ENCODE measurements around the gene ZFP14. TPM values are rescaled to one million over a fixed set of nuclear protein-coding genes. Genes with fewer than 3 reads are reported as not detected.
"Not testable (repeated sequence)": the region's sequence is repeated elsewhere in the genome, so short reads cannot be mapped to it uniquely, and the experiment has no call there.

ZFP14 gene
- total RNA-seq, 1 donor from 2014 or later = 2.4 TPM

DNA sequence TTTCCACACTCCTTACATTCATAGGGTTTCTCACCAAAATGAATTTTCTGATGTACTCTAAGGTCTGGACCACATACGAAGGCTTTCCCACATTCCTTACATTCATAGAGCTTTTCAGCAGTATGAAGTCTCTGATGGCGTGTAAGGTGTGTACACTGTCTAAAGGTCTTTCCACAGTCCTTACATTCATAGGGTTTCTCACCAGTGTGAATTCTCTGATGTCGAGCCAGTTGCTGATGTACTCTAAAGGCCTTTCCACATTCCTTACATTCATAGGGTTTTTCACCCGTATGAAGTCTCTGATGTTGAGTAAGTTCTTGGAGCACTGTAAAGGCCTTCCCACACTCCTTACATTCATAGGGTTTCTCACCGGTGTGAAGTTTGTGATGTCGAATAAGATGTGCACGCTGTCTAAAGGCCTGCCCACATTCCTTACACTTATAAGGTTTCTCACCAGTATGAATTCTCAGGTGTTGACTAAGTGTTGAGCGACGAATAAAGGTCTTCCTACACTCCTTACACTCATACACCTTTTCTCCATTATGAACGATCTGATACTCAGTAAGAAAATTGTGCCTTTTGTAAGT, 38.1 kb downstream of the ZFP14 start:
- DNase-seq = no peak
- no peak for ATAC-seq
- intact Hi-C loops (cut with micrococcal nuclease) = no loop called here

DNA sequence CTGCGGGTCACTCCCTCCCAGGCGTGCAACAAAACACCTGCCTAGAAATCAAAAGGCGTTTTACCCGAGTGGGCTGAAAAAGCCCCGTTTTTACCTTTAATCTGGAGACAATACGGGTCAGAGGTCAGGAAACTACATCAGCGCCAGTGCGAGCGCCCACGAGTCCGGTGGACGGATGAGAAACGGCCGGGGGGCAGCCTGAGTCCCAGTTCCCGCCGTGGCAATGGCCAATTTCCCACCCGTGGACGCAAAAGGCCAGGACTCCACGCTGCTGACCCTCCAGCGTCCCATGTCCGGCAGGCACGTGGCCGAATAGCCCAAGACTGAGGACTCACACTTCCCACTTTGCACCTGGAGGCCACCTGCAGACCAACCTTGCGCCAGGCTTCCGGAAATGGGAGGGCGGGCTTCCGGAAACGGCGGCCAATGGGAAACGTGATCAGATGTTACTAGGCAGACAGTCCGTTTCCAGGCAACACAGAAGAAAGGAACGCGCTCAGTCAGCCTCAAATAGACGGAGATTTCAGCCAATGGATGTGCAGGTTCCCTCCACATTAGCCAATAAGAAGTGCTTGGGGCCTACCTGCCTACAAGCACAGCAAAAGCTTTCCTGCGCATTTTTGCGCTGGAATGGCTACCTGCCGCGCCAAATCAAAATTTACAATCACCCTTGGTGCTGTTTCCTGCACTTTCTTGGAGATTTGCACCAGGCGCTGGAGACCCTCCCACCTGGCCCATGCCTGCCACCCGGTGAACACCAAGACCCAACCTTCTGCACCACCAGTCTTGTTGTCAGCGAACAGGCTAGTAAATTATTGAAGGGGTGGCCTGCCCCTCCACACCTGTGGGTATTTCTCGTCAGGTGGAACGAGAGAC, 47.4 kb downstream of the ZFP14 start:
- intact Hi-C loops (cut with micrococcal nuclease) = no loop called here
- ATAC-seq (peak; percentile 99), DNase-seq (peak; percentile 87)

DNA sequence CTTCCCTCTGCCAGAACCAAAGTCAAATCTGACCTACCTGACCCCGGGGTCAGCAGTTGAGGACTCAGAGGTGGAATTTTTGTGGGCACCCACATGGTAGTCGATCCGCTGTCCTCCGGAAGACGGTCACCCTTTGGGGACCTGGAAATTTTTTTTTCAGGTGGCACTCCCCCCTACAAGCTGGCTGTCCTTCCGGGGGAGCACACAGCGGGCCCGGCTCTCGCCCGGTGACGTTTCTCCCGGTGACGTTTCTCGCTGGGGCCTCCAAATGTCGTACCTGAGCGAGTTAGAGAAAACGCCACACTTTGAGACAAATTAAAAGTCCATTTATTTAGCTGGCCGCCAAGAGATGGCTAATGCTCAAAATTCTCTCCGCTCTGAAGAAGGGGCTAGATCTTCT, 48.8 kb downstream of the ZFP14 start:
- ATAC-seq (no peak), DNase-seq (no peak)
- intact Hi-C loops (cut with micrococcal nuclease) = no loop called here

DNA sequence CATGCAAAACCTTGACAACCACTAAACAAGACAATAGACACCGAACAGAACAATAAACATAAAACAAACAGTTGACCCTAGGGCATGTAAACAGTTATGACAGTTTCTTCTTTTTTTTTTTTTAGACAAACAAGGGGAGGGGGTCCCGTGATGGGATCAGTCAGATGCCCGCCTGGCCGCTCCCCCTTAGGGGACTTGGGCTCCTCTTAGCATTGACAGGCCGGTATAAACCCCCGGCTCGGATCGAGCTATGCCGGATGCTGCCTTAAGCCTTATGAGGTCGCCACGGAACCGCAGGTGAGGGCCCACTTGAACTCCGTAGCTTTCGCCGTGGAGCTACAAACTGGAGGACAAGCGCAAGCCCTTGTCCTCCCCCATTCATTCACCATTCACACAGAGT, 49.5 kb downstream of the ZFP14 start:
- DNase-seq; ATAC-seq; intact Hi-C loops (cut with micrococcal nuclease): not testable (repeated sequence)

DNA sequence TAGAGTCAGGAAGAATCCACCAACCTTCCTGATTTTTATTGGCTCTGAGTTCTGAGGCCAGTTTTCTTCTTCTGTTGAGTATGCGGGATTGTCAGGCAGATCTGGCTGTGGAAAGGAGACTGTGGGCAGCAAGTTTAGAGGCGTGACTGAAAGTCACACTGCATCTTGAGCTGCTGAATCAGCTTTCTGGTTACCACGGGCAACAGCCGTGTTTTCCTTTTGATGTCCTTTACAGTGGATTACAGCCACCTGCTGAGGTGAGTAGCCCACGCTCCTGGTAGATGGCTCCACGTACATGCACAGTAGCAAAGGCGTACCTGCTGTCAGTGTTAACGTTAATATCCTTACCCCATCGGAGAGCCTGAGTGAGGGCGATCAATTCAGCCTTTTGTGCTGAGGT, 52.4 kb downstream of the ZFP14 start:
- intact Hi-C loops (cut with micrococcal nuclease); ATAC-seq; DNase-seq: not testable (repeated sequence)

DNA sequence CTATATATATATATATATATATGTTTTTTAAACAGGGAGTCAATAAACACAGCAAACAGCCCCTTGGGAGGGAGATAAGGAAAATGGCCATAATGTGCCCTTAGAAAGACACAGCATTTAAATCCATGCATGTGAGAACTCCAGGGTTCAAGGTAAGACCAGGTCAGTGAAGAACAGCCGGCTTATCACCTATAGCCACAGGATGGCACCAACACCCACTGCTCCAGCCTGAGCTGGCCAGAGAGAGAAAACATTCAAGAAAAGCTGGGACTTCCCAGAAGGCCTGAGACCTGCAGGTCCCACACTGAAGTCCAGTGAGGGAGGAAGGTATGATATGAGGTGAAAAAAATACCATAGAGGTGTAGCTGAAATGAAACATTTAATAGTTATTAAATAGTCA, 63.8 kb downstream of the ZFP14 start:
- DNase-seq; ATAC-seq; intact Hi-C loops (cut with micrococcal nuclease): not testable (repeated sequence)

DNA sequence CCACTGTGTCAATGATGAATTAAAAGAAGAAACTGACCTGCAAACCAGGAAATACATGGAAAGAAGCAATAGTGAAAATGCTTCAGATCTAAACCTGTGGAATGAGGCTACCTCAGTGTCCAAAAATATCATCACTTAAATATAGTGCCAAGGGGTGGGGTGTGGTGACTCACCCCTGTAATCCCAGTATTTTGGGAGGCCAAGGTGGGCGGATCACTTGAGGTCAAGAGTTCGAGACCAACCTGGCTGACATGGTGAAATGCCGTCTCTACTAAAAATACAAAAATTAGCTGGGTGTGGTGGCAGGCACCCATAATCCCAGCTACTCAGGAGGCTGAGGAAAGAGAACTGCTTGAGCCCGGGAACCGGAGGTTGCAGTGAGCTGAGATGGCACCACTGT, 64.9 kb downstream of the ZFP14 start:
- DNase-seq; ATAC-seq; intact Hi-C loops (cut with micrococcal nuclease): not testable (repeated sequence)

DNA sequence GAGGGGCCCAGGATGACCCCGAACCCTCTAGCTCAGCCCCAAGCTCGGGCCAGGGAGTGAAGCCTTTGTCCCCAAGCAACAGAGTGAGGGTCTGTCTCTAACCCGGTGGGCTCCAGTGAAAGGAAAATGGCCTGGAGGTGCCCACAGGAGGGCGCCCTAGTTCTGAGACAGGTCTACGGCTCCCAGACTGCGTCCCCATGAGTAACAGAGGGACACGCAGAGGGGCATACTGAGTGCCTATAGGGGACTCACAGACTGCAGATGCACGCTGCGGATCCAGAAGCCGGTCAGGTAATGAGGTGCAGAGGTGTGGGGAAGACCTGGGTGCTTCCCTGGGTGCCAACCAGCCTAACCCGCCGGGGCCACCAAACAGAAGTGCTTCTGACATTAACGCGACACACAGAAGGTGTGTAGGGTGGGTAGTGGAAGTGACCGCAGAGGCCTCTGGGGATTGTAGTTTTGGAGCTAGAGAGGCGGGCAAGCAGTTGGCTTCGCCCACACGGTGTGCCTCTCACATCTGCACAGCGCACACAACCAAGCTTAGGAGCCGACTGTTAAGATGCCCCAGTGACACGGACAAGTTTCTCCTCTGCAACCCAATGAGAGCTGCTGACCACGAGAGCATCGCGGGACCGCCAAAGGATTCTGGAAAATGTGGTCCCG, 67.8 kb downstream of the ZFP14 start:
- intact Hi-C loops (cut with micrococcal nuclease); ATAC-seq; DNase-seq: not testable (repeated sequence)

DNA sequence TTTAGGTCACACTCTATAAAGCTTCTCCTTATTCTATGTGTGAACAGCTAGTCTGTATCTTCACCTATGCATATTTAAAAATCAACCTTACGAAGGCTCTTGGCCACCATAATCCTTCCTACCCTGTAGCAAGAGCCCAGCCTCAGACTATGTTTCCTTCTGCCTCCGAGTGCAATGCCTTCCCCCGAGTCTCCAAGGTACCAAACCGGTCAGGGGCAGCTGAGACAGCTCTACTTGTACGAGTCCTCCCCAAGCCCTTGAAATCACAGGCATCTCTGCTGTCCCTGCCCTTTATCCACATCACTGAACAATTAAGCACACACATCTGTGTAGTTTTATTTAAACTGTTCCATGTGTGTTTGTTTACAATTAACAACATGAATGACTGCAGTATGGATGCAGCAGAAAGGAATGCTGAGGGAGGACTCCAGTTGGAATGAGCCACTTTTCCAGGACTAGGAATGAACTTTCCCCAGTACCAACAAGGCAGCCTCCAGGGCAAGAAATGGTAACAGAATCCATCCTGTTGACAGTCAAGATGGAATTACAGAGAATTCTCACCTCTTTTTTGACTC, 68.5 kb downstream of the ZFP14 start:
- ATAC-seq; intact Hi-C loops (cut with micrococcal nuclease); DNase-seq: not testable (repeated sequence)

DNA sequence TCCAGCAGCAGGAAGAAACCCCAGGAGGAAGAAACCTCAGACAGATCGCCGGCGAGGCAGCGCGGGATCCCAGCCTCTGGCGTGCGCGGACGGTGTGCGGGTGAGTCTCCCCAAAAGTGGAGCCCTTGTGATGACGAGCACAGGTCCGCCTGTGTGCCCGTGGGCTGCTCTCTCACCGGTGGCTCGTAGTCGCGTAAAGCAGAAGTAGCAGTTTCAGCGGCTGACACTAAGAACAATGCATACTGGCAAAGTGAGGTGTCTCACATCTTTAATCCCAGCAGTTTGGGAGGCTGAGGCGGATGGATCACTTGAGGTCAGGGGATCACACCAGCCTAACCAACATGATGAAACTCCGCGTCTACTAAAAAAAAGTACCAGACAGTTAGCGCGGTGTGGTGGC, 69.2 kb downstream of the ZFP14 start:
- ATAC-seq; DNase-seq; intact Hi-C loops (cut with micrococcal nuclease): not testable (repeated sequence)

DNA sequence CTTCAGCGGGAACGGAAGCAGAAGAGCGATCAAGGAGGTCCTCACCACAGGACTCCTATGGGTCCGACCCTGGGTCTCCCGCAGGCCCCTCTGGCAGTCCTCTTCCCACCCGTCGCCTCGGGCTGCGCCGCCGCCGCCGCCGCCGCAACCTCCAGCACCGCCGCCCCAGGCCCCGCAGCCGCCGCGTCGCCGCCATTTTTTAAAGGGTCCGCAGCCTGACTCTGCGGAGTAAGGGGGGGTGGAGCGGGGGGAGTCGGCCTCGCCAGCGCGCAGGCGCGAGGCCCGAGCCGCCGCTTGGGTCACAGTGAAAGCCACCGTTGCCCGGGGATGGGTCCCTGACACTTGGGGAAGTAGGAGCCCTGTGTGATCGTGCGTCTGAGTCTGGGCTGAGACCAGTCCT, 69.7 kb downstream of the ZFP14 start:
- DNase-seq = peak; percentile 56
- ATAC-seq; intact Hi-C loops (cut with micrococcal nuclease): not testable (repeated sequence)

DNA sequence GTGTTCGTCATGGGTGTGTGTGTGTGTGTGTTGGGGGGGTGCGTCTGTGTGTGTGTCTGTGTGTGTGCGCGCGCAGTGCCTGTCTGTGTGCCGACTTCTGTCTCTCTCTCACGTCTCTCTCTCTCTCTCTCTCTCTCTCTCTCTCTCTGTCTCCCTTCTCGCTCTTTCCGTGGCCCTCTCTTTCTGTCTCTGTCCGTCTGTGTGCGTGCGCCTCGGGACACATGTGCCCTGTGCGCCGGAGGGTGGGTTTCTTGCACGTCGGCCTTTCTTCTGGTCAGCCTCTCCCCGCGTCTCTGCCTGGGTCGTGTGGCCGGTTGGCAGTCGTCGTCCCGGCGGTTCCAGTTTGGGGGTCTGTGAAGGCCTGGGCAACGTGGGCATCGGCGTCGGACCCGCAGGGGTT, 86.7 kb downstream of the ZFP14 start:
- intact Hi-C loops (cut with micrococcal nuclease) = not testable (repeated sequence)
- peak; percentile 3 for DNase-seq

More for the DNA sequence above, 86.7 kb downstream of the ZFP14 start:
- not testable (repeated sequence) for ATAC-seq

Other genes starting within 250 kb of the ZFP14 start
- 838 TPM for gene CAPNS1, start 239.1 kb downstream of the ZFP14 start, total RNA-seq
- 3,262 TPM for gene COX7A1, start 226.8 kb downstream of the ZFP14 start, total RNA-seq
- gene ZNF565, start 164.5 kb downstream of the ZFP14 start, total RNA-seq = 4.6 TPM
- gene ZNF146, start 164.1 kb downstream of the ZFP14 start, total RNA-seq = 29.1 TPM
- gene ZFP82, start 39.4 kb upstream of the ZFP14 start, total RNA-seq = 5.0 TPM
- 12.2 TPM for gene ZNF566, start 110.4 kb upstream of the ZFP14 start, total RNA-seq
- gene ZNF260, start 149.1 kb upstream of the ZFP14 start, total RNA-seq = 7.5 TPM
- gene ZNF529, start 194.1 kb upstream of the ZFP14 start, total RNA-seq = 16.9 TPM
- 17.4 TPM for gene ZNF382, start 226.1 kb upstream of the ZFP14 start, total RNA-seq

Measured in left ventricle myocardium superior (tissue), 1 donor.